Glutamatergic neuron (in vitro differentiated cells): ENCODE data around the gene RPS16. TPM values are rescaled to one million over a fixed set of nuclear protein-coding genes. Genes with fewer than 3 reads are reported as not detected.

ENCODE experiments used
- DNase-seq: peaks from one replicate; pipeline ENCODE4 v3.0.0; 2022
- H3K27ac Mint-ChIP-seq: one replicate; pipeline ENCODE4 v1.8.0; 2020; ENCODE audit warnings: mild to moderate bottlenecking, mixed read lengths, inconsistent platforms; ENCODE audit not compliant: unreplicated experiment
- H3K27me3 Mint-ChIP-seq: one replicate; pipeline ENCODE4 v1.8.0; 2020; ENCODE audit warnings: mild to moderate bottlenecking, moderate library complexity, mixed read lengths, inconsistent platforms; ENCODE audit not compliant: unreplicated experiment
- H3K36me3 Mint-ChIP-seq: one replicate; pipeline ENCODE4 v1.8.0; 2020; ENCODE audit warnings: mild to moderate bottlenecking, mixed read lengths, inconsistent platforms; ENCODE audit not compliant: unreplicated experiment
- H3K4me1 Mint-ChIP-seq: one replicate; pipeline ENCODE4 v1.8.0; 2020; ENCODE audit warnings: mild to moderate bottlenecking, low read depth, mixed read lengths, inconsistent platforms; ENCODE audit not compliant: unreplicated experiment
- H3K4me3 Mint-ChIP-seq: one replicate; pipeline ENCODE4 v1.8.0; 2020; ENCODE audit warnings: mild to moderate bottlenecking, mixed read lengths, inconsistent platforms; ENCODE audit not compliant: unreplicated experiment
- H3K9me3 Mint-ChIP-seq: one replicate; pipeline ENCODE4 v1.8.0; 2020; ENCODE audit warnings: mild to moderate bottlenecking, moderate library complexity, mixed read lengths, inconsistent platforms; ENCODE audit not compliant: unreplicated experiment
- total RNA-seq: library from RNA; stranded (reverse); fragmentation: NEBNext Ultra II Directional; extraction: Animal tissue kit (Norgen Biotek cat#: 25700); gene quantifications from one replicate; pipeline ENCODE4 v1.2.1, GENCODE V29; 2021; ENCODE audit not compliant: unreplicated experiment
- TF ChIP-seq, protein P1 (sequence below): fragments of 200-600 bp; sonication (generic); IDR thresholded peaks from one replicate; pipeline ENCODE4 v1.5.0; 2021; ENCODE audit not compliant: partially characterized antibody, unreplicated experiment

RPS16 gene
- total RNA-seq, 1 donor from 2014 or later = 912 TPM

- H3K27ac Mint-ChIP-seq = no peak overlapping the region
- H3K4me3 Mint-ChIP-seq = no peak overlapping the region
Observed at GRCh38 chr19:39422020-39422419, 13.7 kb downstream of the RPS16 start.

DNA sequence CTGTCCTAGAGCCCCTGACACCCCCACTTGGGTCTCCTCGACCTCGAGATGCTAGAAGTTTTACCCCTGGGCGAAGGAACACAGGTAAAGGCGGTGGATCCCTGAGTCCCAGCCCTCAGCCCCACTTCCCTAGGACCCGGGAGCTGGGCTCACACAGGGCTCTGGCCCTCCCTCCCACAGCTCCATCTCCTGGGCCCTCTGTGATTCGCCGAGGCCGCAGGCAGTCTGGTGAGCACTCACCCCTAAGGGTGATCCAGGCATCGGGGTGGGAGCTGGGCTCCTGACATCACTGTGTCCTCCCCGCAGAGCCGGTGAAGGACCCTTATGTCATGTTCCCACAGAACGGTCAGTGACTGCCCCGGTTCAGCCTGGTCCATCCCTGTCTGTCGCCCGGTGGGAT is 15.0 kb downstream of the RPS16 start:
- TF ChIP-seq, protein P1, sequence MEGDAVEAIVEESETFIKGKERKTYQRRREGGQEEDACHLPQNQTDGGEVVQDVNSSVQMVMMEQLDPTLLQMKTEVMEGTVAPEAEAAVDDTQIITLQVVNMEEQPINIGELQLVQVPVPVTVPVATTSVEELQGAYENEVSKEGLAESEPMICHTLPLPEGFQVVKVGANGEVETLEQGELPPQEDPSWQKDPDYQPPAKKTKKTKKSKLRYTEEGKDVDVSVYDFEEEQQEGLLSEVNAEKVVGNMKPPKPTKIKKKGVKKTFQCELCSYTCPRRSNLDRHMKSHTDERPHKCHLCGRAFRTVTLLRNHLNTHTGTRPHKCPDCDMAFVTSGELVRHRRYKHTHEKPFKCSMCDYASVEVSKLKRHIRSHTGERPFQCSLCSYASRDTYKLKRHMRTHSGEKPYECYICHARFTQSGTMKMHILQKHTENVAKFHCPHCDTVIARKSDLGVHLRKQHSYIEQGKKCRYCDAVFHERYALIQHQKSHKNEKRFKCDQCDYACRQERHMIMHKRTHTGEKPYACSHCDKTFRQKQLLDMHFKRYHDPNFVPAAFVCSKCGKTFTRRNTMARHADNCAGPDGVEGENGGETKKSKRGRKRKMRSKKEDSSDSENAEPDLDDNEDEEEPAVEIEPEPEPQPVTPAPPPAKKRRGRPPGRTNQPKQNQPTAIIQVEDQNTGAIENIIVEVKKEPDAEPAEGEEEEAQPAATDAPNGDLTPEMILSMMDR = no peak
- no peak for DNase-seq
- Mint-ChIP-seq H3K9me3 (peaks cover 4% of the 10 kb centered on the region), H3K27me3 (peaks cover 9% of the 10 kb centered on the region), H3K27ac (no peak overlapping the region), H3K36me3 (no peaks in the 10 kb centered on the region), H3K4me1 (peaks cover 4% of the 10 kb centered on the region), H3K4me3 (no peak overlapping the region)

More at GRCh38 chr19:39422020-39422419, 13.7 kb downstream of the RPS16 start:
- Mint-ChIP-seq H3K9me3 (peaks cover 4% of the 10 kb centered on the region), H3K4me1 (no peaks in the 10 kb centered on the region), H3K36me3 (no peaks in the 10 kb centered on the region), H3K27me3 (peaks cover 14% of the 10 kb centered on the region)
- TF ChIP-seq, protein P1 = no peak
- DNase-seq = no peak

DNA sequence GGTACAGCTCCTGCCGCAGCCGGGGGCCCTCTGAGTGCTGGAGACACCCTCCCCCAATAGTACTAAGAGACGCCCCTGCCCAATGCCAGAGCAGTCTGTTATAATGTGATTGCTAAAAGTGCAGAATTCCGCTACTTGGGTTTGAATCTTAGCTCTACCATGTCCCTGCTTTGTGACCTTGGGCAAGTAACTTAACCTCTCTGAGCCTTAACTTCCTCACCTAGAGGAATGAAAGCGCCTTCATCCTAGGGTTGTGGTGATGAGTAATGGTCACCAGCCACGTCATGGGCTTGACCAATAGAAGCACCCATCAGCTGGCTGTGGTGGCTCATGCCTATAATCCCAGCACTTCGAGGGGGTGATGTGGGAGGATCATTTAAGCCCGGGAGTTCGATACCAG is 16.7 kb downstream of the RPS16 start:
- no peak overlapping the region for H3K4me3 Mint-ChIP-seq
- no peaks in the 10 kb centered on the region for H3K36me3 Mint-ChIP-seq
- peaks cover 8% of the 10 kb centered on the region for H3K9me3 Mint-ChIP-seq
- no peak overlapping the region for H3K27ac Mint-ChIP-seq
- no peak for DNase-seq
- peaks cover 10% of the 10 kb centered on the region for H3K4me1 Mint-ChIP-seq
- TF ChIP-seq, protein P1 = no peak
- peaks cover 8% of the 10 kb centered on the region for H3K27me3 Mint-ChIP-seq

DNA sequence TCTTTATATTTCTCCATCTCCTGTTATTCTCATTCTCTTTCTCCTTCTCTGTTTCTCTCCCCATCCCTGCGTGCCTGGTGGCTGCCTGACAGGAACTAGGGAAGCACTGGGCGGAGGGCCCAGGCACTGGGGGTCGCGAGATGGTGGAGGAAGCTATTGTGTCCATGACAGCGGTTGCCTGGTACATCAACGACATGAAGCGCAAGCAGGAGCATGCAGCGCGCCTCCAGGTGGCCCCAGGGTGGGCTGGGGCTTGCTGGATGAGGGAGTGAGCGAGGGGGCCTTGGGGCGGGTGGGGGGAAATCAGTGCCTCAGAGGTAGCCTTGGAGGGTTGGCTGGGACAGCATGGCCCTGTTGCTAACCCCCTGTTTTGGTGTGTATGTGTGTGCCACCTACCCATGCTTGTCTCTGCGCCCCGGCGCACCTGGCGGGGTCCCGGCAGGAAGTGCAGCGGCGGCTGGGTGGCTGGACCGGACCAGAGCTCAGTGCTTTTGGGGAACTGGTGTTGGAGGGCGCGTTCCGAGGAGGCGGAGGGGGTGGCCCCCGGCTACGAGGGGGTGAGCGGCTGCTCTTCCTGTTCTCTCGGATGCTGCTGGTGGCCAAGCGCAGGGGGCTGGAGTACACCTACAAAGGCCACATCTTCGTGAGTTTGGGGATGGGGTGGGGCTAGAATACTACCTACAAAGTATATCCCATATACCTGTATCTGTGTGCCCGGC is 18.1 kb downstream of the RPS16 start:
- DNase-seq = no peak
- H3K27me3 Mint-ChIP-seq = peaks cover 10% of the 10 kb centered on the region
- H3K27ac Mint-ChIP-seq = no peak overlapping the region
- H3K36me3 Mint-ChIP-seq = no peaks in the 10 kb centered on the region
- H3K4me3 Mint-ChIP-seq = peak overlapping the region; percentile 42
- peaks cover 13% of the 10 kb centered on the region for H3K9me3 Mint-ChIP-seq
- TF ChIP-seq, protein P1 = no peak
- peaks cover 10% of the 10 kb centered on the region for H3K4me1 Mint-ChIP-seq
